LoVo (cell line): ENCODE measurements around the gene MSH5.
"Not testable (repeated sequence)": the region's sequence is repeated elsewhere in the genome, so short reads cannot be mapped to it uniquely, and the experiment has no call there.

ENCODE experiments used
- DNase-seq: peaks from one replicate; pipeline ENCODE4 v3.0.0-alpha.2; 2016; ENCODE audit warnings: low spot score

Gene MSH5

GRCh38 chr6:31801031-31801927, 61.5 kb downstream of the MSH5 start:
- not testable (repeated sequence) for DNase-seq

GRCh38 chr6:31805939-31806469, 66.2 kb downstream of the MSH5 start:
- DNase-seq = no peak

GRCh38 chr6:31806470-31807272, 66.9 kb downstream of the MSH5 start, which contains the start of gene LSM2:
TSS of gene LSM2 (minus strand) at chr6:31806966. CDS start at chr6:31806757, 209 bp downstream.
- DNase-seq = peak; percentile 96

GRCh38 chr6:31808599-31808998, 68.8 kb downstream of the MSH5 start:
- DNase-seq = not testable (repeated sequence)

- DNase-seq = no peak
Observed at GRCh38 chr6:31811645-31812044, 71.8 kb downstream of the MSH5 start.
